SK-N-SH (cell line): ENCODE data around the gene IFNA2.

Experiments
- POLR2AphosphoS5 ChIP-seq: IDR thresholded peaks from 2 replicates; pipeline ENCODE4 v1.6.1; 2012; ENCODE audit warnings: low read depth, low read length
- TCF12 ChIP-seq: IDR thresholded peaks from 2 replicates; pipeline ENCODE4 v1.4.0; 2012
- TF ChIP-seq, protein P1 (sequence below): fragments of 200-600 bp; sonication (generic); IDR thresholded peaks from 2 replicates; pipeline ENCODE4 v1.6.1; 2017; ENCODE audit warnings: antibody characterized with exemption, mild to moderate bottlenecking, moderate library complexity

DNA sequence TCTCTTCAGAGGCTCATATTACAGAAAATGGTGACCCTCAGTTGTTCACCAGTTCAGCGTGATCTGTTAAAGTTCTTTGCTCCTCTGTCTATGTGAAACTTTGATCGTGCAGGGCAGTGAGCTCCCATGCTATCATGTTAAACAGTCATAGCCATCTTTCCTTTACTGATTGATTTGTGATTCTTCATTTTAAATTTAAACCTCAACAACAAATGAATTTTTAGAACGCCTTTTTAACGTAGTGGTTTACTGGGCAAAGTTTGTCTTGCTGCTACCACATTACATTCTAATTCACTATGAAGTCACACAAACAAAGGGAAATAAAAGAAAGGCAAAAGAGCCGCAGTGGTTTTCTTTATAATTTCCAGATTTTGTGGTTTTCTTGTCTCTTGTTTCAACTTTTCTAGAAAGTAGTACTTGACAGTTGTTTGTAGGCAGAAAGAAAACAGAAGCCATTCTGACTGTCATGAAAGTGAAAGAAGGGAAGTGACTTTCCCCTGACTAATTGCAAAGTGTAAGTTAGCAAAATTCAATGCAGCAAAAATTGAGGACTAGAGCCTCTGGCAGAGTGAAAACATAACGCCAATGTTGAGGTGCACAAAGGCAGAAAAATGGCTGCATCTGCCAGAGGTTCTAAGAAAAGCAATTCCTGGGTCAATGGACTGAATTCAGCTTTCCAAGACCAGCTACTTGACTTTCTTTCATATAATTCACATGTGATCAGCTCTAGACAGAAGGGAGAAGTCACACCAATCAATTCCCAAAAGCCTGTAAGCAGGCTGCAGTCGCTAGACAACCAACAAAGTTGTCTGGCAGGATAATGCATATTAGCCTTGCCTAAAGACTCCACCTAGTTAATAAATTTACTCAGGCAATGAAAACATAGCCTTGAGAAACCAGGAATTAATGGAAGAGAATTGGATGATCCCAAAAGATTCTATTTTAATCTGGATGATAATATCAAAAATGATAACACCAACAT is 27.4 kb downstream of the IFNA2 start:
- TF ChIP-seq TCF12 (peak; percentile 60; the same call in 1 of the 2 replicates), POLR2AphosphoS5 (no peak)
- TF ChIP-seq, protein P1, sequence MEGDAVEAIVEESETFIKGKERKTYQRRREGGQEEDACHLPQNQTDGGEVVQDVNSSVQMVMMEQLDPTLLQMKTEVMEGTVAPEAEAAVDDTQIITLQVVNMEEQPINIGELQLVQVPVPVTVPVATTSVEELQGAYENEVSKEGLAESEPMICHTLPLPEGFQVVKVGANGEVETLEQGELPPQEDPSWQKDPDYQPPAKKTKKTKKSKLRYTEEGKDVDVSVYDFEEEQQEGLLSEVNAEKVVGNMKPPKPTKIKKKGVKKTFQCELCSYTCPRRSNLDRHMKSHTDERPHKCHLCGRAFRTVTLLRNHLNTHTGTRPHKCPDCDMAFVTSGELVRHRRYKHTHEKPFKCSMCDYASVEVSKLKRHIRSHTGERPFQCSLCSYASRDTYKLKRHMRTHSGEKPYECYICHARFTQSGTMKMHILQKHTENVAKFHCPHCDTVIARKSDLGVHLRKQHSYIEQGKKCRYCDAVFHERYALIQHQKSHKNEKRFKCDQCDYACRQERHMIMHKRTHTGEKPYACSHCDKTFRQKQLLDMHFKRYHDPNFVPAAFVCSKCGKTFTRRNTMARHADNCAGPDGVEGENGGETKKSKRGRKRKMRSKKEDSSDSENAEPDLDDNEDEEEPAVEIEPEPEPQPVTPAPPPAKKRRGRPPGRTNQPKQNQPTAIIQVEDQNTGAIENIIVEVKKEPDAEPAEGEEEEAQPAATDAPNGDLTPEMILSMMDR = no peak
